SKM-1 (cell line): ENCODE results near the gene HNRNPR.
"Not testable (repeated sequence)": the region's sequence is repeated elsewhere in the genome, so short reads cannot be mapped to it uniquely, and the experiment has no call there.

ENCODE experiments used
- DNase-seq: peaks from one replicate; lab custom pipeline; 2025; ENCODE audit not compliant: unreplicated experiment; lab: John Stamatoyannopoulos, UW

HNRNPR gene

DNA sequence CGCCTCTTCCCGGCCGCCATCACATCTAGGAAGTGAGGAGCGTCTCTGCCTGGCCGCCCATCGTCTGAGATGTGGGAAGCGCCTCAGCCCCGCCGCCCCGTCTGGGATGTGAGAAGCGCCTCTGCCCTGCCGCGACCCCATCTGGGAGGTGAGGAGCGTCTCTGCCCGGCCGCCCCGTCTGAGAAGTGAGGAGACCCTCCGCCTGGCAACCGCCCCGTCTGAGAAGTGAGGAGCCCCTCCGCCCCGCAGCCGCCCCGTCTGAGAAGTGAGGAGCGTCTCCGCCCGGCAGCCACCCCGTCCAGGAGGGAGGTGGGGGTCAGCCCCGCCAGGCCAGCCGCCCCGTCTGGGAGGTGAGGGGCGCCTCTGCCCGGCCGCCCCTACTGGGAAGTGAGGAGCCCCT lies 86.7 kb downstream of the HNRNPR start:
- DNase-seq: not testable (repeated sequence)
